Neural cell (in vitro differentiated cells): ENCODE measurements around the gene CENPQ. TPM values are rescaled to one million over a fixed set of nuclear protein-coding genes. Genes with fewer than 3 reads are reported as not detected.

ENCODE experiments used
- H2AFZ ChIP-seq: fragments of 200-600, 300-800 bp; sonication (generic), shearing (Covaris generic); 2 replicates; pipeline ENCODE4 v1.6.0; 2014; ENCODE audit warnings: low read depth, mild to moderate bottlenecking, antibody characterized with exemption, low read length, moderate library complexity
- H3F3A ChIP-seq: fragments of 200-600 bp; shearing (Covaris generic); 2 replicates; pipeline ENCODE4 v1.6.1; 2016; ENCODE audit warnings: mild to moderate bottlenecking, moderate library complexity, mixed read lengths, antibody characterized with exemption, low read length; ENCODE audit not compliant: insufficient read depth, poor library complexity, severe bottlenecking
- H3K27ac ChIP-seq: fragments of 200-600, 300-800 bp; sonication (generic), shearing (Covaris generic); 2 replicates; pipeline ENCODE4 v1.5.1; 2014; ENCODE audit warnings: mild to moderate bottlenecking, low read length, moderate library complexity
- H3K27me3 ChIP-seq: fragments of 300-800, 200-600 bp; sonication (generic), shearing (Covaris generic); 2 replicates; pipeline ENCODE4 v1.6.0; 2014; ENCODE audit warnings: mild to moderate bottlenecking, low read depth, low read length, moderate library complexity; ENCODE audit not compliant: insufficient read depth
- H3K36me3 ChIP-seq: fragments of 300-800, 200-600 bp; sonication (generic), shearing (Covaris generic); 2 replicates; pipeline ENCODE4 v1.5.1; 2014; ENCODE audit warnings: mild to moderate bottlenecking, antibody characterized with exemption, low read length, moderate library complexity; ENCODE audit not compliant: insufficient read depth
- H3K4me2 ChIP-seq: fragments of 300-800, 200-600 bp; sonication (generic), shearing (Covaris generic); 2 replicates; pipeline ENCODE4 v1.6.0; 2014; ENCODE audit warnings: mild to moderate bottlenecking, low read length
- H3K4me3 ChIP-seq: fragments of 300-800, 200-600 bp; sonication (generic), shearing (Covaris generic); 2 replicates; pipeline ENCODE4 v1.5.1; 2014; ENCODE audit warnings: mild to moderate bottlenecking, low read length, moderate library complexity
- H3K79me2 ChIP-seq: fragments of 200-600 bp; shearing (Covaris generic); replicated peaks from 2 replicates; pipeline ENCODE4 v1.6.0; 2014; ENCODE audit warnings: mild to moderate bottlenecking, low read length, moderate library complexity; ENCODE audit not compliant: insufficient read depth
- H3K9ac ChIP-seq: fragments of 300-800, 200-600 bp; sonication (generic), shearing (Covaris generic); 2 replicates; pipeline ENCODE4 v1.6.1; 2016; ENCODE audit warnings: mild to moderate bottlenecking, low read length, mixed read lengths
- H3K9me2 ChIP-seq: fragments of 200-600 bp; shearing (Covaris generic); 2 replicates; pipeline ENCODE4 v1.6.1; 2016; ENCODE audit warnings: mild to moderate bottlenecking, low read length, mixed read lengths; ENCODE audit not compliant: insufficient read depth
- H3K9me3 ChIP-seq: fragments of 200-600, 300-800 bp; sonication (generic), shearing (Covaris generic); 2 replicates; pipeline ENCODE4 v1.6.1; 2016; ENCODE audit warnings: mild to moderate bottlenecking, mixed run types, low read length, moderate library complexity, mixed read lengths
- H4K20me1 ChIP-seq: fragments of 200-600 bp; shearing (Covaris generic); 2 replicates; pipeline ENCODE4 v1.6.1; 2016; ENCODE audit warnings: mild to moderate bottlenecking, mixed run types; ENCODE audit not compliant: insufficient read depth
- CTCF ChIP-seq: fragments of 450-650 bp; IDR thresholded peaks from 2 replicates; pipeline ENCODE4 v1.5.1; 2014; ENCODE audit warnings: antibody characterized with exemption, mild to moderate bottlenecking, moderate library complexity; ENCODE audit not compliant: poor library complexity, severe bottlenecking
- EP300 ChIP-seq: fragments of 450-650 bp; conservative IDR thresholded peaks from 2 replicates; pipeline ENCODE4 v1.6.1; 2014; ENCODE audit warnings: antibody characterized with exemption, mild to moderate bottlenecking, moderate library complexity; ENCODE audit not compliant: poor library complexity, severe bottlenecking
- EZH2 ChIP-seq: fragments of 200-600, 300-800 bp; shearing (Covaris generic), sonication (generic); IDR thresholded peaks from 2 replicates; pipeline ENCODE4 v1.6.1; 2014; ENCODE audit warnings: antibody characterized with exemption, low read length, borderline replicate concordance, mild to moderate bottlenecking; ENCODE audit not compliant: insufficient read depth, poor library complexity, severe bottlenecking
- MXI1 ChIP-seq: fragments of 450-650 bp; conservative IDR thresholded peaks from 2 replicates; pipeline ENCODE4 v1.6.1; 2014; ENCODE audit warnings: antibody characterized with exemption, mild to moderate bottlenecking; ENCODE audit not compliant: poor library complexity, severe bottlenecking
- POLR2AphosphoS5 ChIP-seq: IDR thresholded peaks from 2 replicates; pipeline ENCODE4 v1.6.1; 2012
- RAD21 ChIP-seq: fragments of 450-650 bp; conservative IDR thresholded peaks from 2 replicates; pipeline ENCODE4 v1.6.1; 2014; ENCODE audit warnings: antibody characterized with exemption, mild to moderate bottlenecking, moderate library complexity
- REST ChIP-seq: IDR thresholded peaks from 2 replicates; pipeline ENCODE4 v1.6.1; 2012; ENCODE audit warnings: borderline replicate concordance
- SMC3 ChIP-seq: fragments of 450-650 bp; conservative IDR thresholded peaks from 2 replicates; pipeline ENCODE4 v1.6.1; 2014; ENCODE audit warnings: antibody characterized with exemption, mild to moderate bottlenecking, moderate library complexity; ENCODE audit not compliant: poor library complexity
- TAF1 ChIP-seq: IDR thresholded peaks from 2 replicates; pipeline ENCODE4 v1.6.1; 2012; ENCODE audit warnings: low read depth
- polyA plus RNA-seq: library from polyadenylated mRNA; depleted of rRNA; stranded (reverse); fragments of >200 nt; gene quantifications from 2 replicates; pipeline ENCODE4 v1.2.3, GENCODE V29; 2014

The CENPQ gene
- polyA plus RNA-seq, 1 donor from 2014 or later: 8.8 TPM

- no peaks in the 10 kb centered on the region for H3K9me2 ChIP-seq
- no peak overlapping the region for H3K4me3 ChIP-seq
- no peaks in the 10 kb centered on the region for H4K20me1 ChIP-seq
- H3K4me2 ChIP-seq: no peak overlapping the region
- no peak overlapping the region for H3K9ac ChIP-seq
- H3K36me3 ChIP-seq: no peaks in the 10 kb centered on the region
- no peaks in the 10 kb centered on the region for H3K79me2 ChIP-seq
- TF ChIP-seq MXI1 (no peak), RAD21 (no peak), TAF1 (no peak), EP300 (no peak), REST (no peak), SMC3 (no peak), EZH2 (no peak), POLR2AphosphoS5 (no peak), CTCF (no peak)
- no peak overlapping the region for H2AFZ ChIP-seq
- H3K27ac ChIP-seq: no peak overlapping the region
- no peaks in the 10 kb centered on the region for H3K27me3 ChIP-seq
- no peaks in the 10 kb centered on the region for H3F3A ChIP-seq
- no peaks in the 10 kb centered on the region for H3K9me3 ChIP-seq
Observed at GRCh38 chr6:49499126-49499525, 36.0 kb downstream of the CENPQ start.

- TF ChIP-seq CTCF: no peak
- no peak for TF ChIP-seq EP300
- no peak for TF ChIP-seq RAD21
- no peak for TF ChIP-seq MXI1
- TF ChIP-seq REST: no peak
- no peak for TF ChIP-seq SMC3
- TF ChIP-seq POLR2AphosphoS5: no peak
- TF ChIP-seq TAF1: no peak
- TF ChIP-seq EZH2: no peak
- no peak within 1 kb of the TSS for H2AFZ ChIP-seq
- no peak within 1 kb of the TSS for H3K4me3 ChIP-seq
- H3K27ac ChIP-seq: no peak within 1 kb of the TSS
- H3F3A ChIP-seq: no peaks in the 10 kb centered on the region
- H3K9me2 ChIP-seq: no peaks in the 10 kb centered on the region
- H3K4me2 ChIP-seq: no peak within 1 kb of the TSS
- no peaks in the 10 kb centered on the region for H3K79me2 ChIP-seq
- no peaks in the 10 kb centered on the region for H4K20me1 ChIP-seq
- no peak within 1 kb of the TSS for H3K9ac ChIP-seq
- H3K27me3 ChIP-seq: no peaks in the 10 kb centered on the region
- H3K36me3 ChIP-seq: no peaks in the 10 kb centered on the region
- no peaks in the 10 kb centered on the region for H3K9me3 ChIP-seq
Observed at GRCh38 chr6:49499623-49500022, 36.5 kb downstream of the CENPQ start, which contains the start of gene GLYATL3. Gene GLYATL3, plus strand, starts transcription at chr6:49499923. Its CDS starts 12,068 bp downstream, at chr6:49511991.
